ENCODE data around the gene MYH7B.

Gene MYH7B

GRCh38 chr20:34993941-34994508 is 38.4 kb downstream of the MYH7B start:
- DNase-seq = no peak

DNA sequence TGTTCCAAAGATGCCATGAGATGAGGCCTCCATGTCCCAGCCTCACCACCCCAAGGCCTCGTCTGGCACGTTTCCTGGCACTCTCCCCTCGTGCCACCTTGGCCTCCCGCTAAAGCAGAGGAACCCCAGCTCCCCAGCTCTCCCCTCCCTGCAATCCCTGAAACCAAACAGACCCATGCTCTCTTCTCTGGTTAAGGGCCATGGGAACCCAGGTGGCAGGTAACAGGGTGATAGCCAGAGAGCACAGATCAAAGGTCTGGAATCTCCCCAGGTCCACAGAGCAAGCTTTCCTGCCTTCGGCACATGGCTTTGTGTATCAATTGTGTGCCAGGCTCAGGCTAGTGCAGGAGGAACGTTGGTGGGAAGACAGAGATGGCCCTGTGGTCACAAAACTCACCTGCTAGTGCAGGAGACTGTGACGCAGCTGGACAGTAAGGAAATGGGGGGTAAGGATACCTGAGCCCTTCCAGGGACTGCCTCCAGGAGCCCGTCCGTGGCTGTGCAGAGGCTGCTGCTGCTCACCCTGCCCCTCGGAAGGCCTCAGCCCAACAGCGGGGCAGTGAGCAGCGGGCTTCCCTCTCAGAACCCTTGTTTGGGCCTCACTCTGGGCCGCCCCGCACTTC is 39.0 kb downstream of the MYH7B start:
- no peak for DNase-seq

DNA sequence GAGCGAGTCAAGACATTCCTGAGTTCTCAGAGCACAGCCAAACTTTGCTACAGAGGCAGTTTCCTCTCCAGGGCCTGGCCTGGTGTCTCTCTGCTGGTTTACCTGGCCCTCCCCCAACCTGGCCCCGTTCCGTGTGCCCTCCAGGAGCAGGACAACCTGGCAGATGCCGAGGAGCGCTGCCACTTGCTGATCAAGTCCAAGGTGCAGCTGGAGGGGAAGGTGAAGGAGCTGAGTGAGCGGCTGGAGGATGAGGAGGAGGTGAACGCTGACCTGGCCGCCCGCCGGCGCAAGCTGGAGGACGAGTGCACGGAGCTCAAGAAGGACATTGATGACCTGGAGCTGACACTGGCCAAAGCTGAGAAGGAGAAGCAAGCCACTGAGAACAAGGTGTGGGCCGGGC is 39.5 kb downstream of the MYH7B start:
- DNase-seq = no peak

GRCh38 chr20:34995696-34996095 is 40.0 kb downstream of the MYH7B start:
- no peak for DNase-seq

- DNase-seq = no peak
Observed at GRCh38 chr20:34996243-34997028, 40.8 kb downstream of the MYH7B start.

DNA sequence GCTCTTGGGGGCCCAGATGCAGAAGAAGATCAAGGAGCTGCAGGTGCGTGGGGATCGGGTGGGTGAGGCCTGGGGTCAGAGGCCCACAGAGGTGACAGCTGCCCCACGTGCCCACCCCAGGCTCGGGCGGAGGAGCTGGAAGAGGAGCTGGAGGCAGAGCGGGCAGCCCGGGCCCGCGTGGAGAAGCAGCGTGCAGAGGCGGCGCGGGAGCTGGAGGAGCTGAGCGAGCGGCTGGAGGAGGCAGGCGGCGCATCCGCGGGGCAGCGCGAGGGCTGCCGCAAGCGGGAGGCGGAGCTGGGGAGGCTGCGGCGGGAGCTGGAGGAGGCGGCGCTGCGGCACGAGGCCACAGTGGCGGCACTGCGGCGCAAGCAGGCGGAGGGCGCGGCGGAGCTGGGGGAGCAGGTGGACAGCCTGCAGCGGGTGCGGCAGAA is 41.5 kb downstream of the MYH7B start:
- DNase-seq = no peak

- no peak for DNase-seq
Observed at GRCh38 chr20:34997774-34998173, 42.1 kb downstream of the MYH7B start.

GRCh38 chr20:34998331-34998950 is 42.8 kb downstream of the MYH7B start:
- no peak for DNase-seq

DNA sequence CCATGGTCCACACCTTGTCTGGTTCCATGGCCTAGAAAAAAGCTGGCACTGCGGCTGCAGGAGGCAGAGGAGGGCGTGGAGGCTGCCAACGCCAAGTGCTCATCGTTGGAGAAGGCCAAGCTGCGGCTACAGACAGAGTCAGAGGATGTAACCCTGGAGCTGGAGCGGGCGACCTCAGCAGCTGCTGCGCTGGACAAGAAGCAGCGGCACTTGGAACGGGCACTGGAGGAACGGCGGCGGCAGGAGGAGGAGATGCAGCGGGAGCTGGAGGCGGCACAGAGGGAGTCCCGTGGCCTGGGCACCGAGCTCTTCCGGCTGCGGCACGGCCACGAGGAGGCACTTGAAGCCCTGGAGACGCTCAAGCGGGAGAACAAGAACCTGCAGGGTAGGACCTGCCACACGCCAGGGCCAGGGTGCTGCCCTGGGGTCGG is 43.4 kb downstream of the MYH7B start:
- no peak for DNase-seq

- DNase-seq = no peak
Observed at GRCh38 chr20:34999782-35000181, 44.1 kb downstream of the MYH7B start.

- DNase-seq = no peak
Observed at GRCh38 chr20:35000311-35000921, 44.7 kb downstream of the MYH7B start.

DNA sequence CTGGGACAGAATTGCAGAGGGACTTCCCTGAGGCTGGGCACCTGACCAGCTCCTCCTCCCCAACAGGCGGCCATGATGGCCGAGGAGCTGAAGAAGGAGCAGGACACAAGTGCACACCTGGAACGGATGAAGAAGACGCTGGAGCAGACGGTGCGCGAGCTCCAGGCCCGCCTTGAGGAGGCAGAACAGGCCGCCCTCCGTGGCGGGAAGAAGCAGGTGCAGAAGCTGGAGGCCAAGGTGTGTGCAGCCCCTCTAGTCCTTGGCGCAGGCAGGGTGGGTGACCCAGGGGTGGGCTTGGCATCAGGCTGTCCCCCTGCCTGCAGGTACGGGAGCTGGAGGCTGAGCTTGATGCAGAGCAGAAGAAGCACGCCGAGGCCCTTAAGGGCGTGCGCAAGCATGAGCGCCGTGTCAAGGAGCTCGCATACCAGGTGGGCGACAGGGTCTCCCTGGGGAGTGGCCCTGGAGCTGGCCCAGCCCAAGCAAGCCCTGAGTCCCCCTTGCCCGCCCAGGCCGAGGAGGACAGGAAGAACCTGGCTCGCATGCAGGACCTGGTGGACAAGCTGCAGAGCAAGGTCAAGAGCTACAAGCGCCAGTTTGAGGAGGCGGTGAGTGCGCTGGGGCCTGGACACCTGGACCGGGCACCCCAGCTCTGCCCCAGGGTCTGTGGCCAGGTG is 45.4 kb downstream of the MYH7B start:
- no peak for DNase-seq

DNA sequence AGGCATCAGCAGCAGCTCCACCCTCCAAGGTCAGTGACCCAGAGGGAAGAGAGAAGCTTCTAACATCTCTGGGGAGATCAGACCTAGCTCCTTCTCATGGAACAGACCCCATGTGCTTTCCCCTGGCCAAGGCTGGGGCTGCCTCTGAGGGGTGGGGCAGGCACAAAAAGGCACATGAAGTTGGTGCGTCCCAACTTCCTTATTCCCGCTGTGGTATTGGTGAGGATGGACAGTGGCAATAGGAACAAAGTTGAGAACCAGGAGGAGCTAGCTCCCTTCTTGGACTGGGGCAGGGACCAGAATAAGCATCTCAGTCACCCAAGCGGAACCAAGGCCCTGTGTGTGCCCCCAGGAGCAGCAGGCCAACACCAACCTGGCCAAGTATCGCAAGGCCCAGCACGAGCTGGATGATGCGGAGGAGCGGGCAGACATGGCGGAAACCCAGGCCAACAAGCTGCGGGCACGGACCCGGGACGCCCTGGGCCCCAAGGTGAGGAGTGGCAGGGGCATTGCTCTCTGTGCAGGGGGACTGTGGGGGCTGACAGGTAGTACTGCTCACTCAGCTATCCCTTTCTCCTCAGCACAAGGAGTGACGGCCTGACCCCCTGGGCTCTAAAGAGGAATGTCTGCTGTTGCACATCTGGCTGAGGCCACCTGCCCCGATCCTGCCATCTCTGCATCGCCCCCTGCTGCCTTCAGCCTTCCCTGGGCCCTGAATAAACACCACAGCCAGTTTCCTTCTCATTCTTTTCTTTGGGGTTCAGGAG is 46.1 kb downstream of the MYH7B start:
- DNase-seq = no peak

DNA sequence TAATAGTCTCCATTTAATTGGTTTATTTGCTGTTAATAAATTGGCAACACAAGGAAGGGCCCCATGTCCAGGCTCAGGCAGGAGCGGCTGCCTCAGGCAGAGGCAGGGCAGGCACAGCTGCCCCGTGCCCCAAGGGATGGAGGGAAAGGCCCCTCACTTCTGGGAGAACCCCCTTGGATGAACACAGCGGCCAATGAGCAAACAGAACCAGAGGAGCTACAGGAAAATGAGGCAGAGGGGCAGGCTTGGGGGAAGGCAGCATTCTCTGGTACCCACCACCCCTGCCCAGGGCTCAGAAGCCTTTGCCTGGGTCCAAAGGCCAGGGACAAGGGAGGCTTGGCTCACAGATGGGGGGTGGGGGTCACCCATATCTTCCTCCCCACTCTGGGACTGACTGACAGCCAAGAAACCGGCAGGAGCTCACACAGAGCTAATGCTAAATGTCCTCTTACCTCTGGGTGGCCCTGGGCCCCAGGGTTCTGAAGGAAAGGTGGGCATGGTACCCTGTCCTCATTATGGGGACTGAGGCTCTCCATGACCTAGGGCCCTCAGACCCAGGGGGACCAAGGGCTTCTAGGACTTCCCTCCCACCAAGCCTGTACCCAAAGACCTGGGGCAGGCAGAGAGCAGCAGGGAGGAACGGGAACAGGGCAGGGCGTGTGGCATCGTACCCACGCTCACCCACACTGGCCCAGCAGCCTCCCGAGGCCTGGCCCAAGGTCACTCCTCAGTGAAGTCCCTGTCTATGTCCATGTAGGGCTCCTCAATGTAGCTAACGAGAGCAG is 47.0 kb downstream of the MYH7B start:
- no peak for DNase-seq

GRCh38 chr20:35003211-35004031 is 47.8 kb downstream of the MYH7B start:
- DNase-seq = no peak

DNA sequence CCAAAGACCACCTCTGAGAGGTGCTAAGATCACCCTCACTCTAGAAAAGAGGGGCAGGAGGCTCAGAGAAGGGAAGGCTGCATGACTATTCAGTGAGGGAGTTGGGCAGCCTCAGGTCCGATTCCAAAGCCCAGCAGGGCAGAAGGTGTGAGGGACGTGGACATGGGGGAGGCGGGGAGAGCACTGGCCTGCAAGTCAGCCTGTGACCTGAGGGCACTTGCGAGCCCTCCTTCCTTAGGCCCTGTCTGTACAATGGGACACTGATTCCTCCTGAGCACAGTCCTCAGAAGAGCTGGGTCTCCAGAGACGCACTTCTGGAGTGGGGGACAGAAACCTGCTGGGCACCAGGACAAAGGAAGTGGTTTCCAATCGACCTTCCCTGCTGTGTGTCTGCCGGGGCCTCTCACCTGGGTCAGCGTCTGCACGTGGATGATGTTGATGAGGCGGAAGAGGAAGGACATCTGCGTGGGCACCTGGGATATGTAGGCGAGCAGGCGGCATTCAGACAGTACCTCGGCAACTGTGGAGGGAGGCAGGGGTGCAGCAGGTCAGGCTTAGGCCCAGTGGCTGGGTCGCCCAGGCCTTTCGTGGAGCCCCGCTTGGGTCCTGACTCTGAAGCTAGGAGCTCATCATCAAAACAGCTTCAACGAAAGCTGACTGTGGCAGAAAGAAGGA is 48.5 kb downstream of the MYH7B start:
- no peak for DNase-seq

DNA sequence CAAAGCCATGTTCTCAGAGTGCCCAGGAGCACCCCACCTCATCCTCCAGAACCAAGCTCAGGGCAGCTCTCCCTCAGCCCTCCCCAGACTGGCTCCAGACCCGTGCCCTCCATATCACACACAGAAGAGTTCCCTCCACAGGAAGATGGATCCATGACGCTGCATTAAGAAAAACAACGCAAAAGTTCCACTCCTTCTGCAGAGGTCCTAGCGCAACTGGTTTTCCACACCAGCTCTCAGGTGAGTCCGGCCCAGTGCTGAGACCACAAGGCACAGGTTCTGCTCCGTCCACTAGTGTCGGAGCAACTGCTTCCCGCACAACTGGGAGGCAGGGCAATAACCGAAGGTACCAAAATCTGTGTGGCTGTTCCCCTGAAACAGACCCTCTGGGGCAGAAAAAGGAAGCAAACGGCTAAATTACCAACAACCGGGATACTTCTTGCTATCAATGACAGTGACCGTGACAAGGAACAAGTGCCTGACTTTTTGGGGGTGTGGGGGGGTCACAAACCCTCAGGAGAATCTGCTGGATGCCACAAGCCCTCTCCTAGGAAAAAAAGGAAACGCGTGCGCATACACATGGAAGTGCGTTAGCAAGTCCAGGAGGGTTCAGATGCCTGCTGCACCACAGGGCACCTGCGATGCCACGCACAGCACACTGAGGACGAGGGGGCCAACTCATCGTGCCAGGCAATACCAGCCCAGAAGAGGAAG is 49.2 kb downstream of the MYH7B start:
- DNase-seq = no peak
